HG03103 (cell line): ENCODE results near the gene TCF19.
A peak's percentile ranks its signal among the peaks of the same experiment; 100 is the strongest.
"Not testable (repeated sequence)": the region's sequence is repeated elsewhere in the genome, so short reads cannot be mapped to it uniquely, and the experiment has no call there.

Experiments used
- ATAC-seq: cut with Tn5 transposase; IDR thresholded peaks from one replicate; pipeline ENCODE4 v1.9.1; 2021; ENCODE audit warnings: low read depth; ENCODE audit not compliant: unreplicated experiment

The TCF19 gene

DNA sequence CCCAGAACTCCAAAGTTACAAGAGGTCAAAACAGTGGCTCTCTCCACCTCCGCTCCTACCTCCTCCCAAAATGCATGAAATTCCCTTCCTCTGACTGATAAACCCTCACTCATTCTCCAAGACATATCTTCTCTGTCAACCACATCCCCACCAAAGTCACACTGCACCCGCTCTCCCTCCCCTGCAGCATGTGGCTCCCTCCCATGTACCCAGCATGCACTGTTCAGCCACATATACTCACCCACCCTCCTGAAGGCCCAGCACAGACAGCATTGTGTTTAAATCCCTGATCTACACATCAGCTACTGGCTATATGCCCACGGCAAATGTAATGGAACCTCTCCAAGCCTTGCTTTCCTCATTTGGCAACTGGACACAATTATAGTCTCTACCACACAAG is 17.6 kb downstream of the TCF19 start:
- ATAC-seq = no peak

GRCh38 chr6:31178143-31179041 is 20.0 kb downstream of the TCF19 start:
- ATAC-seq = no peak

DNA sequence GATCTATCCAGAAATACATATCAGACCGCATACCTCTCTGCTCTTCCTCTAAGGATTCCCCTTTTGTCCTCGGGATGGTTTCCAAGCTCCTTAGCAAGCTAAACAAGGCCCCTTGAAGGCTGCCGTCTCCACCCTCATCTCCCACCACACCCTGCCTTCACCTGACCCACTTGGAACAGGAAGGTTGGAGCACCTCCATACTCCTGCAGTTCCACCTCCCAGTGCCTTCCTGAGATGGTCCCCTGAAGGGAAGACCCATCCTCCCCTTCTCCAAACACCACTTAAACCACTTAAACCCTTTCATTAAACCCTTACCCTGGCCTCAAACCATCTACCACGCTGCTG is 20.6 kb downstream of the TCF19 start:
- no peak for ATAC-seq

GRCh38 chr6:31179896-31180295 is 21.5 kb downstream of the TCF19 start:
- no peak for ATAC-seq

- no peak for ATAC-seq
Observed at GRCh38 chr6:31180500-31180899, 22.1 kb downstream of the TCF19 start.

DNA sequence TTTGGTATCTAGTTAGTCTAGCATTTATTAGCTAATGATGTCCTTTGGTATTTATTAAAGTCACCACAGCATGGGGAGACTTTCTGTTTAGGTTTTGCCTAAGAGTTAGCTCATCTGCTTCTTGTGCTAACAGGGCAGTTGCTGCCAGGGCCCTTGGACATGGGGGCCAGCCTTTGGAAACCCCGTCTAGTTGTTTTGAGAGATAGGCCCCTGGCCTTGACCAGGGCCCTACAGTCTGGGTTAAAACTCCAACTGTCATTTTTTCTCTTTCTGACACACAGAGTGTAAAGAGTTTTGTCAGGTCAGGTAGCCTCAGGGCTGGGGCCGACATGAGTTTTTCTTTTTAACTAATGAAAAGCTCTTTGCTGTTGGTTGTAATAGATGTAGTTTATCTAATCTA is 24.9 kb downstream of the TCF19 start:
- ATAC-seq = not testable (repeated sequence)

DNA sequence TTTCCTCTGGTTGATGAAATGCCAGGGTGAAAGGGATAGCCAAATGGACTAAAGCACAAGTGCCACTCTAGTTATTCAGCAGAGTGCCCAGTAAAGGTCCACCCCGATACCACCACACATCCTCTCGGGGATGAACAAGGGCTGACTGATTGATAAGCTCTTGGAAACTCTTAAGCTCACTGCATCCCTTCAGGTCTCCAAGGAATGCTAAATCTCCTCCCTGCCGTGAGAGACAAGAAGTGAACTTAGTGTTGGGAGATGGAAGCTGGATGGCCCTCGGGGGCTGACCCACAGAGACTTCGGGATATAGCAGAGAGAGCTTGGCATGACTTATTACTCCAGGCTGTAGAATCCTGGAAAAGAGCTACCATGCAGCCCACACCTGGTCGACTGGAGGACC is 25.5 kb downstream of the TCF19 start:
- ATAC-seq = not testable (repeated sequence)

GRCh38 chr6:31185695-31186051 is 27.3 kb downstream of the TCF19 start:
- ATAC-seq = not testable (repeated sequence)

GRCh38 chr6:31186052-31186734 is 27.8 kb downstream of the TCF19 start:
- no peak for ATAC-seq

GRCh38 chr6:31187780-31188194 is 29.4 kb downstream of the TCF19 start:
- no peak for ATAC-seq

- ATAC-seq = not testable (repeated sequence)
Observed at GRCh38 chr6:31189223-31189622, 30.8 kb downstream of the TCF19 start.

DNA sequence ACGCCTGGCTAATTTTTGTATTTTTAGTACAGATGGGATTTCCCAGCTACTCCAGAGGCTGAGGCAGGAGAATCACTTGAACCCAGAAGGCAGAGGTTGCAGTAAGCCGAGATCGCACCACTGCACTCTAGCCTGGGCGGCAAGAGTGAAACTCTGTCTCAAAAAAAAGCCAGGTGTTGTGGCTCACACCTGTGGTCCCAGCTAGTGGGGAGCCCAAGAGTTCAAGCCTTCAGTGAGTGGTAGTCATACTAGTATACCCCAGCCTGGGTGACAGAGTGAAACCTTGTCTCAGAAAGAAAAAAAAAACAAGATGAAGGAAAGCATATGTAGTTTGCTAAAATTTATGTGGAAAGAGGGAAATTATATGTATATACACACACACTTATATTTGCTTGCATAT is 32.1 kb downstream of the TCF19 start:
- ATAC-seq = no peak

- not testable (repeated sequence) for ATAC-seq
Observed at GRCh38 chr6:31192431-31193105, 34.2 kb downstream of the TCF19 start.

DNA sequence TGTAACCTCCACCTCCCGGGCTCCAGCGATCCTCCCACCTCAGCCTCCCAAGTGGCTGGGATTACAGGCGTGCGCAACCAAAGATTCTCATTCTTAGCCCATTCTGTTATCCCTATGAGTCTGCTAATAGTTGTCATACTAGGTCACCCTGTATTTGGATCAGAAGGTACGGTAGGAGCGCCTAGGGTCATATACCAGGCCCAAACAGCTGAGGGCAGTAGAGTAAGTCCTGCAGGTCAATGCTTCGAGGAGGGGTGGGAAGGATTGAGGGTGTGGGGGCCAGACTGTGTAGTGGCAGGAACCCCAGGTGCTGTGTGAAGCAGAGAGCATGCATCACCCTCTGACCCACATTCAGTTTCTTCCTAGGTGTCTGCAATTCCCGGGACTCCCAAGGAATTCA is 34.8 kb downstream of the TCF19 start:
- ATAC-seq = no peak

GRCh38 chr6:31194061-31194834 is 35.9 kb downstream of the TCF19 start:
- no peak for ATAC-seq

GRCh38 chr6:31195308-31195979 is 37.1 kb downstream of the TCF19 start:
- ATAC-seq = not testable (repeated sequence)

DNA sequence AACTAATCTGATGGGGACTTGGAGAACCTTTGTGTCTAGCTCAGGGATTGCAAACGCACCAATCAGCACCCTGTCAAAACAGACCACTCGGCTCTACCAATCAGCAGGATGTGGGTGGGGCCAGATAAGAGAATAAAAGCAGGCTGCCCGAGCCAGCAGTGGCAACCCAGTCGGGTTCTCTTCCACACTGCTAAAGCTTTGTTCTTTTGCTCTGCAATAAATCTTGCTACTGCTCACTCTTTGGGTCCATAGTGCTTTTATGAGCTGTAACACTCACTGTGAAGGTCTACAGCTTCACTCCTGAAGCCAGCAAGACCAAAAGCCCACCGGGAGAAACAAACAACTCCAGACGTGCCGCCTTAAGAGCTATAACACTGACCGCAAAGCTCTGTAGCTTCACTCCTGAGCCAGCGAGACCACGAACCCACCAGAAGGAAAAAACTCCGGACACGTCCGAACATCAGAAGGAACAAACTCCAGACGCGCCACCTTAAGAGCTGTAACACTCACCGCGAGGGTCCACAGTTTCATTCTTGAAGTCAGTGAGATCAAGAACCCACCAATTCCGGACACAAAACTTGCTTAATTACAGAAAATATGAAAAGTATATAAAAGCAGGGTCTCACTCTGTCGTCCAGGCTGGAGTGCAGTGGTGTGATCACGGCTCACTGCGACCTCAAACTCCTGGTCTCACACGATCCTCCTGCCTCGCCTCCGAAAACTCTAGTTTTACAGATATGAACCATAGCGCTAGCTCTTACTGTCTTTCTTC is 38.0 kb downstream of the TCF19 start:
- ATAC-seq = not testable (repeated sequence)

- ATAC-seq = peak; percentile 53
Observed at GRCh38 chr6:31197559-31198305, 39.3 kb downstream of the TCF19 start.

DNA sequence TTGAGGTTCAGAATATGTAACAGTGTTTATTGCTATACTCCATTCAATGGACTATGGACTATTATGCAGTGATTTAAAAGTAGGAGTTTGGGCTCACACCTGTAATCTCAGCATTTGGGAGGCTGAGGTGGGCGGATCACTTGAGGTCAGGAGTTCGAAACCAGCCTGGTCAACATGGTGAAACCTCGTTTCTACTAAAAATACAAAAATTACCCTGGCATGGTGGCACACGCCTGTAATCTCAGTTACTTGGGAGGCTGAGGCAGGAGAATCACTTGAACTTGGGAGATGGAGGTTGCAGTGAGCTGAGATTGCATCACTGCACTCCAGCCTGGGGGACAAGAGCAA is 40.7 kb downstream of the TCF19 start:
- ATAC-seq = not testable (repeated sequence)
